B cell (primary cell): ENCODE measurements around the gene NFASC. TPM values are rescaled to one million over a fixed set of nuclear protein-coding genes. Genes with fewer than 3 reads are reported as not detected.

Experiments
- ATAC-seq: fragments of 200-7000 bp; cut with Tn5 transposase; one replicate; pipeline ENCODE4 v1.10.0; 2021; ENCODE audit warnings: low read depth, mild to moderate bottlenecking, moderate number of reproducible peaks, moderate library complexity
- CTCF ChIA-PET: fragments of 350-600 bp; sonication (Branson Sonifier 250); formaldehyde crosslinking; loops from one replicate; lab custom pipeline; 2021; ENCODE audit warnings: antibody characterized with exemption, inconsistent platforms; lab: Charles Lee
- POLR2A ChIA-PET: fragments of 350-600 bp; sonication (Branson Sonifier 250); formaldehyde crosslinking; loops from one replicate; lab custom pipeline; 2021; ENCODE audit warnings: antibody characterized with exemption; lab: Charles Lee
- DNase-seq: peaks from one replicate; pipeline ENCODE4 v3.0.0; 2013
- H2AFZ ChIP-seq: 2 replicates; pipeline ENCODE4 v1.6.1; 2012; ENCODE audit warnings: mild to moderate bottlenecking, low read depth, low read length; ENCODE audit not compliant: insufficient read depth, poor library complexity, severe bottlenecking
- H3K27ac ChIP-seq, 2 donors: 1 replicate in 1 of 2; 2 replicates in 1 of 2; pipeline ENCODE4 v1.5.1; 2012 to 2013; ENCODE audit warnings: low read length in 2 of 2, mild to moderate bottlenecking in 2 of 2, moderate library complexity in 1 of 2
- H3K27me3 ChIP-seq, 4 experiments: fragments of 200-600 bp in 1 of 4; sonication (generic) in 1 of 4; replicated peaks in 1 of 4; 1 replicate in 2 of 4; 2 replicates in 2 of 4; pipeline versions ENCODE4 v1.6.1 to v1.7.0; 2013 to 2016; ENCODE audit warnings: low read length in 3 of 4, mild to moderate bottlenecking in 2 of 4, mixed read lengths in 1 of 4, moderate library complexity in 1 of 4; ENCODE audit not compliant: insufficient read depth in 4 of 4, control insufficient read depth in 3 of 4; ENCODE audit errors: control extremely low read depth in 1 of 4
- H3K36me3 ChIP-seq, 2 experiments: replicated peaks in 1 of 2; 1 replicate in 1 of 2; 2 replicates in 1 of 2; pipeline versions ENCODE4 v1.6.1 to v1.7.1; 2013; ENCODE audit warnings: low read length in 1 of 2; ENCODE audit not compliant: insufficient read depth in 2 of 2, control insufficient read depth in 1 of 2; ENCODE audit errors: control extremely low read depth in 1 of 2, extremely low read depth in 1 of 2
- H3K4me1 ChIP-seq, 2 donors: fragments of 200-600 bp in 1 of 2; sonication (generic) in 1 of 2; 1 replicate in 1 of 2; 2 replicates in 1 of 2; pipeline versions ENCODE4 v1.5.1 to v1.6.1; 2013 to 2017; ENCODE audit warnings: low read length in 2 of 2; ENCODE audit not compliant: control insufficient read depth in 2 of 2, insufficient read depth in 2 of 2
- H3K4me2 ChIP-seq: replicated peaks from 2 replicates; pipeline ENCODE3; 2012; ENCODE audit warnings: mild to moderate bottlenecking, low read depth, low read length; ENCODE audit not compliant: poor library complexity, severe bottlenecking
- H3K4me3 ChIP-seq, 5 experiments: fragments of 200-600 bp in 1 of 5; sonication (generic) in 1 of 5; 1 replicate in 3 of 5; 2 replicates in 2 of 5; pipeline versions ENCODE4 v1.5.1 to v1.7.0; 2011 to 2016; ENCODE audit warnings: low read length in 4 of 5, mild to moderate bottlenecking in 4 of 5, low read depth in 2 of 5, control low read depth in 1 of 5, moderate library complexity in 1 of 5; ENCODE audit not compliant: insufficient read depth in 1 of 5; ENCODE audit errors: control extremely low read depth in 1 of 5, extremely low read depth in 1 of 5
- H3K79me2 ChIP-seq: fragments of 200-600 bp; sonication (generic); one replicate; pipeline ENCODE4 v1.6.0; 2016; ENCODE audit warnings: low read length; ENCODE audit not compliant: control insufficient read depth, insufficient read depth
- H3K9ac ChIP-seq: fragments of 200-600 bp; sonication (generic); 2 replicates; pipeline ENCODE4 v1.6.1; 2017; ENCODE audit warnings: mild to moderate bottlenecking, low read length, moderate library complexity
- H3K9me3 ChIP-seq, 3 donors: one replicate each; pipeline versions ENCODE4 v1.6.1 to v1.7.1; 2013; ENCODE audit warnings: low read length in 2 of 3; ENCODE audit not compliant: control insufficient read depth in 2 of 3, insufficient read depth in 1 of 3; ENCODE audit errors: control extremely low read depth in 1 of 3
- H4K20me1 ChIP-seq: 2 replicates; pipeline ENCODE4 v1.6.0; 2012; ENCODE audit warnings: mild to moderate bottlenecking, low read length; ENCODE audit not compliant: insufficient read depth, control insufficient read depth, poor library complexity, severe bottlenecking
- H3K27ac Mint-ChIP-seq: one replicate; pipeline ENCODE4 v1.8.0; 2021; ENCODE audit warnings: mixed read lengths
- H3K27me3 Mint-ChIP-seq: one replicate; pipeline ENCODE4 v1.8.0; 2021; ENCODE audit warnings: mixed read lengths
- H3K4me1 Mint-ChIP-seq: one replicate; pipeline ENCODE4 v1.8.0; 2021; ENCODE audit warnings: mixed read lengths
- H3K4me3 Mint-ChIP-seq: one replicate; pipeline ENCODE4 v1.8.0; 2021; ENCODE audit warnings: mixed read lengths
- H3K9me3 Mint-ChIP-seq: one replicate; pipeline ENCODE4 v1.8.0; 2022; ENCODE audit warnings: mixed read lengths; ENCODE audit not compliant: insufficient read depth
- CTCF ChIP-seq: fragments of 200-600 bp; IDR thresholded peaks from one replicate; pipeline ENCODE4 v1.8.0; 2022; ENCODE audit warnings: antibody characterized with exemption, mild to moderate bottlenecking
- EZH2 ChIP-seq: IDR thresholded peaks from 2 replicates; pipeline ENCODE4 v1.6.1; 2012; ENCODE audit warnings: borderline replicate concordance, low read depth, mild to moderate bottlenecking, moderate library complexity, low read length; ENCODE audit not compliant: insufficient read depth, poor library complexity, severe bottlenecking
- WGBS: methylation state at CpG from one replicate; pipeline ENCODE4 v1.1.5; 2013; ENCODE audit warnings: missing lambda C conversion rate; ENCODE audit not compliant: insufficient coverage; 5-methylcytosine and 5-hydroxymethylcytosine counted together
- intact Hi-C: fragments of 100-400 bp; cut with micrococcal nuclease; formaldehyde crosslinking; loops from one replicate; pipeline ENCODE4 v1.10.0; 2022
- polyA plus RNA-seq: library from polyadenylated mRNA; depleted of rRNA; stranded (reverse); fragments of >200 nt; gene quantifications from 2 replicates; pipeline ENCODE4 v1.2.3, GENCODE V29; 2012
- total RNA-seq, 2 donors: library from RNA; stranded (reverse); fragments of 120-200 nt in 1 of 2; gene quantifications; 1 replicate in 1 of 2; 2 replicates in 1 of 2; pipeline versions ENCODE4 v1.2.3 to v1.2.4, GENCODE V29; 2013 to 2022

Gene NFASC
- total and polyA plus RNA-seq, 2 donors (not counting 1 experiment from before 2014, with no cell fraction given) = 0.06 to 0.39 TPM

GRCh38 chr1:205032508-205032907 lies 161.8 kb downstream of the NFASC start:
- no peak for TF ChIP-seq CTCF
- no peak for TF ChIP-seq EZH2
- ATAC-seq = no peak
- WGBS = 83% methylated on average over 4 of the region's 7 CpGs
- Mint-ChIP-seq H3K4me3 (no peak overlapping the region), H3K4me1 (peaks cover 1% of the 10 kb centered on the region), H3K9me3 (no peaks in the 10 kb centered on the region), H3K27me3 (peaks cover 23% of the 10 kb centered on the region), H3K27ac (no peak overlapping the region)
- DNase-seq = no peak
- H2AFZ ChIP-seq = no peak overlapping the region
- intact Hi-C loops = no loop called here
- peaks cover 0 to 8% (median 0%) of the 10 kb centered on the region in 3 donors for H3K9me3 ChIP-seq
- ChIA-PET CTCF (interaction anchor here (1.4 kb wide), 1 partner anchor 29 kb away, joined by 5 read pairs; no protein-coding TSS in a partner anchor), POLR2A (interaction anchor here (0.6 kb wide), 1 partner anchor 142 kb away, joined by 4 read pairs; no protein-coding TSS in a partner anchor)
- no peaks in the 10 kb centered on the region for H3K27me3 ChIP-seq
- H3K27ac ChIP-seq = no peak overlapping the region
- H3K4me1 ChIP-seq = no peaks in the 10 kb centered on the region
- H3K4me2 ChIP-seq = no peak overlapping the region
- no peak overlapping the region for H3K4me3 ChIP-seq
- H3K36me3 ChIP-seq = no peaks in the 10 kb centered on the region
- H3K9ac ChIP-seq = no peak overlapping the region
- H3K79me2 ChIP-seq = no peaks in the 10 kb centered on the region
- H4K20me1 ChIP-seq = no peaks in the 10 kb centered on the region

- intact Hi-C loops = no loop called here
- H3K9ac ChIP-seq = no peak overlapping the region
Measured at GRCh38 chr1:205037539-205037938, 166.9 kb downstream of the NFASC start.

More at GRCh38 chr1:205037539-205037938, 166.9 kb downstream of the NFASC start:
- peaks cover 0 to 8% (median 0%) of the 10 kb centered on the region in 3 donors for H3K9me3 ChIP-seq
- no peaks in the 10 kb centered on the region for H3K4me1 ChIP-seq
- H4K20me1 ChIP-seq = no peaks in the 10 kb centered on the region
- H3K36me3 ChIP-seq = no peaks in the 10 kb centered on the region
- H2AFZ ChIP-seq = no peak overlapping the region
- H3K4me2 ChIP-seq = no peak overlapping the region
- no peaks in the 10 kb centered on the region for H3K9me3 Mint-ChIP-seq
- WGBS = 92% methylated on average over 5 of the region's 9 CpGs
- H3K27me3 Mint-ChIP-seq = peaks cover 33% of the 10 kb centered on the region
- H3K79me2 ChIP-seq = no peaks in the 10 kb centered on the region
- H3K27ac Mint-ChIP-seq = no peak overlapping the region
- ATAC-seq (no peak), DNase-seq (no peak)
- no peak overlapping the region for H3K27ac ChIP-seq
- H3K4me3 Mint-ChIP-seq = no peak overlapping the region
- TF ChIP-seq EZH2 (no peak), CTCF (no peak)
- no peak overlapping the region for H3K4me3 ChIP-seq
- ChIA-PET CTCF (interaction anchor here (1.0 kb wide), 1 partner anchor 24 kb away, joined by 4 read pairs; no protein-coding TSS in a partner anchor), POLR2A (no interaction called here)
- H3K27me3 ChIP-seq = peaks cover 0 to 12% (median 7%) of the 10 kb centered on the region in 4 experiments
- H3K4me1 Mint-ChIP-seq = no peaks in the 10 kb centered on the region
